ENCODE results near the gene DGKH.

Gene DGKH

GRCh38 chr13:42239644-42240043 is 191.2 kb downstream of the DGKH start:
- TF ChIP-seq CTCF (IDR thresholded peaks at IDR 0.05), result no peak

GRCh38 chr13:42246541-42246940 is 198.1 kb downstream of the DGKH start:
- TF ChIP-seq CTCF (IDR thresholded peaks at IDR 0.05), result no peak

- no peak for TF ChIP-seq CTCF (IDR thresholded peaks at IDR 0.05)
Observed at GRCh38 chr13:42247883-42248282, 199.4 kb downstream of the DGKH start.

- no peak for TF ChIP-seq CTCF (IDR thresholded peaks at IDR 0.05)
Observed at GRCh38 chr13:42255886-42256285, 207.4 kb downstream of the DGKH start.

GRCh38 chr13:42258747-42259146 is 210.3 kb downstream of the DGKH start:
- no peak for TF ChIP-seq CTCF (IDR thresholded peaks at IDR 0.05)

GRCh38 chr13:42259515-42259914 is 211.1 kb downstream of the DGKH start:
- TF ChIP-seq CTCF (IDR thresholded peaks at IDR 0.05), result no peak

GRCh38 chr13:42260903-42261654 is 212.6 kb downstream of the DGKH start:
- no peak for TF ChIP-seq CTCF (IDR thresholded peaks at IDR 0.05)

GRCh38 chr13:42266473-42266872 is 218.0 kb downstream of the DGKH start:
- TF ChIP-seq CTCF (IDR thresholded peaks at IDR 0.05), result no peak
